CD4-positive, alpha-beta T cell treated with Interleukin-21 for 1 hour (primary cell): Measurements from ENCODE around the gene TRIM14.
"Not testable (repeated sequence)": the region's sequence is repeated elsewhere in the genome, so short reads cannot be mapped to it uniquely, and the experiment has no call there.

ENCODE experiments used
- DNase-seq: peaks from one replicate; pipeline ENCODE4 v3.0.0-alpha.2; 2020

Gene TRIM14

GRCh38 chr9:98107926-98108325 lies 11.1 kb downstream of the TRIM14 start:
- no peak for DNase-seq

- DNase-seq, result no peak
These were observed 14.0 kb downstream of the TRIM14 start for GRCh38 chr9:98105006-98105405.

GRCh38 chr9:98104445-98104881 lies 14.6 kb downstream of the TRIM14 start:
- no peak for DNase-seq

GRCh38 chr9:98101868-98102273 lies 17.2 kb downstream of the TRIM14 start:
- DNase-seq, result peak; percentile 91

- DNase-seq, result no peak
These were observed 17.6 kb downstream of the TRIM14 start for GRCh38 chr9:98101416-98101815.

- DNase-seq, result no peak
These were observed 18.6 kb downstream of the TRIM14 start for GRCh38 chr9:98100456-98100855.

GRCh38 chr9:98099898-98100297 lies 19.1 kb downstream of the TRIM14 start:
- DNase-seq, result peak; percentile 36

GRCh38 chr9:98099346-98099745 lies 19.7 kb downstream of the TRIM14 start:
- no peak for DNase-seq

- DNase-seq, result peak; percentile 60
These were observed 21.2 kb downstream of the TRIM14 start for GRCh38 chr9:98097836-98098235.

GRCh38 chr9:98096091-98096490 lies 22.9 kb downstream of the TRIM14 start:
- DNase-seq, result no peak

- no peak for DNase-seq
These were observed 23.6 kb downstream of the TRIM14 start for GRCh38 chr9:98095401-98095800.

- DNase-seq, result no peak
These were observed 24.2 kb downstream of the TRIM14 start for GRCh38 chr9:98094851-98095250.

GRCh38 chr9:98094316-98094715 lies 24.7 kb downstream of the TRIM14 start:
- no peak for DNase-seq

- peak; percentile 37 for DNase-seq
These were observed 26.4 kb downstream of the TRIM14 start for GRCh38 chr9:98092613-98092931.

GRCh38 chr9:98091735-98092612 lies 27.0 kb downstream of the TRIM14 start:
- DNase-seq, result no peak

GRCh38 chr9:98090674-98091073 lies 28.3 kb downstream of the TRIM14 start:
- DNase-seq, result not testable (repeated sequence)

GRCh38 chr9:98087420-98088354 lies 31.3 kb downstream of the TRIM14 start:
- peak; percentile 66 for DNase-seq

- DNase-seq, result no peak
These were observed 32.6 kb downstream of the TRIM14 start for GRCh38 chr9:98086461-98086860.

- DNase-seq, result no peak
These were observed 33.1 kb downstream of the TRIM14 start for GRCh38 chr9:98085944-98086343.

- DNase-seq, result no peak
These were observed 34.0 kb downstream of the TRIM14 start for GRCh38 chr9:98085058-98085457.

GRCh38 chr9:98084396-98084795 lies 34.6 kb downstream of the TRIM14 start:
- DNase-seq, result no peak

GRCh38 chr9:98083566-98084183 lies 35.3 kb downstream of the TRIM14 start:
- DNase-seq, result no peak

GRCh38 chr9:98083061-98083501 lies 35.9 kb downstream of the TRIM14 start:
- DNase-seq, result no peak
